ENCODE measurements around the gene AHCTF1.
"Not testable (repeated sequence)": the region's sequence is repeated elsewhere in the genome, so short reads cannot be mapped to it uniquely, and the experiment has no call there.

- not testable (repeated sequence) for TF ChIP-seq POLR2A (IDR thresholded peaks at IDR 0.05; ENCODE audit: low read depth); CTCF (IDR thresholded peaks at IDR 0.05); POLR2AphosphoS5 (IDR thresholded peaks at IDR 0.05)
Measured at GRCh38 chr1:246863791-246864190, 68.0 kb downstream of the AHCTF1 start.
